ENCODE results near the gene CDC26.
"Not testable (repeated sequence)": the region's sequence is repeated elsewhere in the genome, so short reads cannot be mapped to it uniquely, and the experiment has no call there.

Gene CDC26

GRCh38 chr9:113275157-113276131, at the start of gene CDC26, which contains the start of gene PRPF4:
Gene CDC26 (minus strand): TSS chr9:113275572. CDS start chr9:113272507, 3,065 bp downstream.
Gene PRPF4 (plus strand): TSS chr9:113275658. CDS start chr9:113275744, 86 bp downstream.
- peak; percentile 99 for DNase-seq (ENCODE audit: low spot score)

GRCh38 chr9:113322671-113323070, 47.3 kb upstream of the CDC26 start:
- no peak for DNase-seq (ENCODE audit: low spot score)

- no peak for DNase-seq (ENCODE audit: low spot score)
These were observed 44.7 kb upstream of the CDC26 start for GRCh38 chr9:113320051-113320450.

GRCh38 chr9:113319054-113319453, 43.7 kb upstream of the CDC26 start:
- no peak for DNase-seq (ENCODE audit: low spot score)

GRCh38 chr9:113317777-113318176, 42.4 kb upstream of the CDC26 start:
- DNase-seq (ENCODE audit: low spot score): no peak

GRCh38 chr9:113316030-113316429, 40.7 kb upstream of the CDC26 start:
- no peak for DNase-seq (ENCODE audit: low spot score)

GRCh38 chr9:113315231-113315630, 39.9 kb upstream of the CDC26 start:
- no peak for DNase-seq (ENCODE audit: low spot score)

GRCh38 chr9:113313261-113313660, 37.9 kb upstream of the CDC26 start:
- no peak for DNase-seq (ENCODE audit: low spot score)

- no peak for DNase-seq (ENCODE audit: low spot score)
These were observed 36.6 kb upstream of the CDC26 start for GRCh38 chr9:113311961-113312360.

- no peak for DNase-seq (ENCODE audit: low spot score)
These were observed 35.2 kb upstream of the CDC26 start for GRCh38 chr9:113310538-113310937.

- peak; percentile 50 for DNase-seq (ENCODE audit: low spot score)
These were observed 33.9 kb upstream of the CDC26 start for GRCh38 chr9:113309204-113309813.

- no peak for DNase-seq (ENCODE audit: low spot score)
These were observed 32.1 kb upstream of the CDC26 start for GRCh38 chr9:113307396-113307975.

GRCh38 chr9:113306566-113306965, 31.2 kb upstream of the CDC26 start:
- DNase-seq (ENCODE audit: low spot score): no peak

GRCh38 chr9:113302792-113303418, 27.5 kb upstream of the CDC26 start, which contains the start of gene RNF183:
Gene RNF183 (minus strand): TSS chr9:113303376. CDS start chr9:113298184, 5,192 bp downstream.
- DNase-seq (ENCODE audit: low spot score): no peak

- DNase-seq (ENCODE audit: low spot score): no peak
These were observed 26.2 kb upstream of the CDC26 start for GRCh38 chr9:113301548-113301947.

- DNase-seq (ENCODE audit: low spot score): no peak
These were observed 24.5 kb upstream of the CDC26 start for GRCh38 chr9:113299800-113300292.

- no peak for DNase-seq (ENCODE audit: low spot score)
These were observed 23.8 kb upstream of the CDC26 start for GRCh38 chr9:113298924-113299770.

- DNase-seq (ENCODE audit: low spot score): no peak
These were observed 22.9 kb upstream of the CDC26 start for GRCh38 chr9:113298311-113298710.

- DNase-seq (ENCODE audit: low spot score): no peak
These were observed 21.6 kb upstream of the CDC26 start for GRCh38 chr9:113296796-113297558.

GRCh38 chr9:113296247-113296646, 20.9 kb upstream of the CDC26 start:
- DNase-seq (ENCODE audit: low spot score): not testable (repeated sequence)

Data from SW480 (cell line).